GM21825 (cell line): Measurements from ENCODE around the gene PRICKLE4.
"Not testable (repeated sequence)": the region's sequence is repeated elsewhere in the genome, so short reads cannot be mapped to it uniquely, and the experiment has no call there.

Source experiments
- ATAC-seq: cut with Tn5 transposase; IDR thresholded peaks from one replicate; pipeline ENCODE4 v1.9.1; 2021; ENCODE audit warnings: mild to moderate bottlenecking, moderate library complexity; ENCODE audit not compliant: unreplicated experiment

PRICKLE4 gene

DNA sequence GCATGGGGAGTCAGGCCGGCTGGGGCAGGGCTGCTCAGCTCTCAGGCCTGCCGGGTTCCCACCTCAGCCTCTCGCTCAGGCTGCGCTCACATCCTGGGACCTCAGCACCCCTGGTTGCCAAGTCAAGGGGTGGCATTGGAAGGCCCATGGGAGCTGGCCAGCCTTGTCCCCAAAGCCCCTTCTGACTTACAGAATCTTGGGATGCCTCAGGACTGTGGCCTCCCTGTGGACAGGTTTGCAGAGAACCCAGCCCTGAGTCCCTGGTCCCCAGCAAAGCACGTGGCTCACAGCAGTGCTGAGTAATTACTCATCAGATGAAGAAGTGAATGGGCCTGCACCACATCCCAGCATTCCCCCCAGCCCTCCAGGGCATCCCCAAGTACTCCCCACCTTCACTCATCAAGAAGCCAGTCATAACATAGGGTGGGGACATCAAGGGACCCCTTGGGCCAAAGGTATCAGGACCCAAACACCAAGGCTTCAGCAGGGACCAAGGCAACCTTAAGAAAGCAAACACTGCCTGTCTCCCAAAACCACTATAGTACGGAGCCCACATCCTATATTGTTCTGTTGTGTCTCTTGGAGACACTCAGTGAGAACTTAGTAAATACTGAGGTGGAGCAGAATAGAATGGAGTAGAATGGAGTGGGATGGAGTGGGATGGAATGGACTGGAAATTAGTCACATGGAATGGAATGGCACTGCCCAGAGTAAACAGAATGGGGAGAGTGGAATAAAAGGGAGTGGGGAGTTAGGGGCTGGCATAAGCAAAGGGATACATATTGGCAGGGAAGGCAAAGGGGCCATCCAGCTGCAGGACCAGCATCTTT lies 37.0 kb upstream of the PRICKLE4 start:
- ATAC-seq = no peak

DNA sequence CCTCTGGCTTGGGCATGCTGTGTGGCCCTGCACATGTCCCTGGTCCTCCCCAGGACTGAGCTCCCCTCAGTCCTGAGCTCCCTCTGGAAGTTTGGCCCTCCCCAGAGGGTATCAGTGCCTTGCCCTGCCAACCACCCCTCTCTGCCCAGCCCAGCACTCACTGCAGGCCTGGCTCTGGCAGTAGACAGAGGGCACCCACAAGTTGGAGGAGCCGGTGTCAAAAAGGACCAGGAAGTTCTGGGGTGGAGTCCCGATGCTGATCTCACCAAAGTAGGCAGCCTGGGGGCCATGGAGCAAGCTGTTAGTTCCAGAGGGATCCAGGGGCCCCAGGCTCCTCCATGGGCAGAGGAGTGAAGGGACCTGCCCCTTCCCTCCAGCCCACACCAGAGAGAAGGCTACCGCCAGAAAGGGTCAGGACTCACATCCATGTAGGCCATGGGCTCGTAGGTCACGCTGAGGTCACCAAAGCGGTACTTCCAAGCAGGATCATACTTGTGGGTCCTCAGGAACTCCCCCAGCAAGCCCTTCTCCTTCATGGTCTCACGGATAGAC lies 36.3 kb upstream of the PRICKLE4 start:
- ATAC-seq = no peak

DNA sequence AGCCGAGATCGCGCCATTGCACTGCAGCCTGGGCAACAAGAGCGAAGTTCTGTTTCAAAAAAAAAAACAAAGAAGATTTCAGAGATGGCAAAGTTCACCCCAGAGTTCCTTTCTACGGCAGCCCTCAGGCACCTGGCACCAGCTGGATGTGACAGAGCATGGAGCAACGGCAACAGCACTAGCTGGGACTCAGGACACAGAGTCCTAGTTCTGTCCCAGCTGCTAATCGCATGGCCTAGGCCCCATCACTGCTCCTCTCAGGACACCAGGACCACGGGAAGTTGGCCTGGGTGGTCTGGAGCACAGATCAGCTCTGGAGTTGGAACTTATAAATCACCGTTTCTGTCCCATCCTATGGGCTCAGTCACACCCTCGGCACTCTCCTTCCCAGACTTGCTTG lies 34.5 kb upstream of the PRICKLE4 start:
- no peak for ATAC-seq

DNA sequence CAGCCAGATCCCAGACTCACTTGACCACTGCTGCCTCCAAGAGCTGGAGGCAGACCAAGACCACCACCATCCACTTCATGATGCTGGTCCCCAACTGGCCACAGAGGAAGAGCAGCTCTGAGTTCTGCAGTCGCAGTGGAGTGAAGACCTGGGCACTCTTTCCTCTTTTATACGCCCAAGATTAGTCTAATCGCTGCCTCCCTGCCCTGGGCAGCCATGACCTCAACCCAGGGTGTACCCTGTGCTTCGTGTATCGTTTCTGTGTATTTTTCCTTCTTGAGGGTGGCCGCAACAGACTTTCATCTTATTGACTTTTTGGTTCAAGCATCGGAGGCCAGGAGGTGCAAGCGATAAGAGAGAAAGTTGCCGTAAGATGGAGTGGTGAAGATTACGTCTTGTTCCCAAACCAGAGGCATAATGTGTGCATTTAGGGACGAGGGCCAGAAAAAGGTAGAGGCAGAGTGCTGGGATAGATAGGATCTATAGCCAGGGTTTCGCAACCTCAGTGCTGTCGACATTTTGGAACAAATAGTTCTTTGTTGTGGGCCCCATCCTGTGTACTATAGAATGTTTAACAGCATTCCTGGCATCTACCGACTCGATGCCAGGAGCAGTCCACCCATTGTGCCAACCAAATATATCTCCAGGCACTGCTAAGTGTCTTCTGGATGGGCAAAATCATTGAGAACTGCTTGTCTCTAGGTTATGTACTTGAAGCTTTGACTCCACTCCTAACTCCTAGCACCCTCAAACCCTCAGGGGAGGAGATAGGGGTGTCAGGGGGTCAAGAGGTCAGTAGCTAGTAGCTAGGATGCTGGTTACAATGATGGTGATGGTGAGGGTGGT lies 33.1 kb upstream of the PRICKLE4 start, which contains the start of gene PGC:
PGC (minus strand) TSS at position 142 of the 846 bp plus-strand sequence; CDS start at position 79, 63 bp downstream.
- no peak for ATAC-seq

DNA sequence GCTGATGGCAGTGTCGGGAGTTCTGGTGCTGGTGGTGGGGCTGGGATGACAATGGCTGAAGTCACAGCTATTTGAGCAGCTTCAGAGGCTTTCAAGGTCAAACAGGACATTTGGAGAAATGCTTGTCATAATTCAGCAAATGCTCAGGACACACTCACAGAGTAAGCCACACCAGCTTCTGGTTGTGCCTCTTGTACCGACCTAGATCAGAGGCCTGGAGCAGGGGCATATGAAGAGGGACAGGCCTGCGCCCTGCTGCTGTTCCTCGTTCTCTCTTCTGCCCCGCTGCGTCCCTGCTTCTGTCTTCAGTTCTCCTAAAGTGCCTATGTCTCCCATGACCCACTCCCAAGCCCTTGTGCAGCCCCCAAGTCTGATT lies 32.5 kb upstream of the PRICKLE4 start:
- ATAC-seq = no peak

DNA sequence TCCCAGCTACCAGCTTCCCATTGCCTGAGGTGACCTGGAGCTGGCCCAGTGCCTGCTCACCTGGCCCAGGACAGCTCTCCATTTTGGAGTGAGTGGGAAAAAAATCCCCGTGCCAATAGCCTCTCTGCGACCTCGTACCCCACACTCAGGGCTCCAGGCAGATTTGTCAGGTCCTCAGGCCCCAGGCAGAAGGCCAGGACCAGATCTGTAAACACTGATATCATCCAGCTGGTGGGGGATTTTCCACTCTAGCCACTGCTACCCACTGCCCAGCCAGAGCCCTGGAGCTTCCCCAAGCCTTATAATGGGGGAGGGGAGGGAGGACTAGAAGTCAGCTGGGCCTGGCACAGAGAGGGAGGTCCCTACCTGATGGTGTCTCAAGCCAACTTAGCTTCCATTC lies 32.0 kb upstream of the PRICKLE4 start:
- no peak for ATAC-seq

DNA sequence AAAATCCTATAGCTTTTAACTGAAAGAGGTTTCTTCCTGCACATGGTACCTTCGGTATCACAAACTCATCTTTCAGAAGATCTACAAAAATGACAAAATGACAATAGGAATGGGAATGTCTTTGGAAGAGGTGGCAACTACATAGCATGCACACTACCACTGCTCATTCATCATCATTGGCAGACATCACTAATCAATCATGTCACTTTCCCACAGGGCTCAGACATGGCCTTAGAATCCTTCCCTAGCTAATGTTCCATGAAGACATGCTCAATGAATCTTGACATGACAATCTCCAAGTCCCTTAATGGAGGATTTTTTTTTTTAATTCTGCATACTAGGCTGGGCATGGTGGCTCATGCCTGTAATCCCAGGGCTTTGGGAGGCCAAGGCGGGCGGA lies 30.2 kb upstream of the PRICKLE4 start:
- ATAC-seq = no peak

DNA sequence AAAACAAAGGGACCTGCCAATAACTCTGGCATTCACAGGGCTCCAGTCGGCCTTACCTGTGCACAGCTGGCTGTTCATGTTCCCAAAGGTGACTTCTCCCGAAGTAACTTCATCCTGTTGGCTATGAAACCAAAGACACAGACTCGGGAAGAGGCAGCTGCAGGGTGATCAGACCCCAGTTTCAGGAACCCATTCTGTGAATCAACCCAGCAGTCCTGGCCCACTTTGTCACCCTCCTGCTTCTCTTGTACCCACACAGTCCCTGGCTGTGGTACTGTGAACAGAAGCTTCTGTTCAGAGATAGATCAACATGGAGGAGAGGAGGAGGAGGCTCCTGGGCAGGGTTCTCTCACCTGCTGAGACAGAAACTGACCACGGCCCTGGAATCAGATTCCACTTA lies 24.7 kb upstream of the PRICKLE4 start:
- ATAC-seq = no peak

DNA sequence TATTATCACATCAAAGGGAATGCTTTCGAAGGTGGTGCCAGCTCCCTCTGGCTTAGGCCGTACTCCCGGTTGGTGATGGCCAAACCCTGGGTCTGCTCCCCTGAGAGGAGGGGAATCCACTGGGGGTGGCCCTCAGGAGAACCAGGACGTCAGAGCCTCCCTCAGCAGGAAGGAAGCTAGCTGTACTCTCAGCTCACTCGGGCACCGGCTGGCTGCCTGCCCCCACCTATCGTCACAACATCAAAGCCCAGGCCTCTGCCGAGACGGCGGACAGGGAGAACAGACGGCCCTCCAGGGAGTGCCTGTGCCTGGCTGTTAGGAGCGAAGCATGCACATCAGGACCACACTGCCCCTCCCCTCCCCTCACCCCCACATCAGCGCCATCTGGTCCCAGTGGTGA lies 24.2 kb upstream of the PRICKLE4 start:
- no peak for ATAC-seq

DNA sequence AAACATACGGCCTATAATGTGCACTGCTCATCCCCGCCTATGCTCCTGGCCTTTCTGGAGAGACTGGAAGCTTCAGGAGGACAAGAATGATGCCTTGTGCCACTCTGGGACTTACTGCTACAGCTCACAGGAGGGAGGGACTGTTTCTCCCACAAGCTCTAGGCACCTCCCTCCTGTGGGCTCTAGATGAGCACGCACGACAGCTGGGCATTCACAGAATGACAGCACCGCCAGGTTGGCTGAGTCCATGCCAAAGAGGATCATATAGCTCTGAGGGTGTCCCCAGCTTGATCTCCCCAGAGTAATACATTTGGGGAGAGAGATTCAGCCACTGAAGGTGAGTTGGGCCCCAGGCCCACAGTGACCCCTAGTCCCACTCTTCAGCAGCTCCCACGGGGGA lies 23.3 kb upstream of the PRICKLE4 start:
- no peak for ATAC-seq

DNA sequence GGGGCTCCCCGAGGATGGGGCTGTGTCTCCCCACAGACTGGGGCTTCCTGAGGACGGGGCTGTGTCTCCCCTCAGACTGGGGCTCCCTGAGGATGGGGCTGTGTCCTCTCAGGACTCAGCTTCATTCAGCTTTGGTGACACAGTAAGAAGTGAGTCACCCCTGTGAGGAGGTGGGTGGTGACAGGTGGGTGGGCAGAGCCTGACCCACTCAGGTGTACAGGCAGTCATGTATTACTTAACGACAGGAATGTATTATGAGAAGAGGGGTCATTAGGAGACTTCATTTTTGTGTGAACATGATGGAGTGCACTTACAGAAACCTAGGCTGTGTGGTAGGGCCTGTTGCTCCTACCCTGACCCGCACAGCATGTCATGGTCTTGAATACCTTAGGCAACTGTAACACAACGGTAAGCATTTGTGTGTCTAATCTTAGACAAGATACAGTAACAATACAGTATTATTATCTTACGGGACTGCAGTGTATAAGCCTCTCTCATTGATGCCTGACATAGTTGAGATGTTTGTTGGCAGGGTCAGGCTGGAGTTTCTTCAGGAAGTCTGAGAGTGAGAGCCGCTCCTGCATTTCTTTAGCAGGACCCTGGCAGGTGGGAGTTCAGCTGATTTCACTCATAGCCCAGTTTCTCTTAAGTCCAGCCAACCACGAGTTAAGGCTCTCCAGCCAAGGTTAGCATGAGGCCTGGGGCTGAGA lies 22.5 kb upstream of the PRICKLE4 start:
- no peak for ATAC-seq

DNA sequence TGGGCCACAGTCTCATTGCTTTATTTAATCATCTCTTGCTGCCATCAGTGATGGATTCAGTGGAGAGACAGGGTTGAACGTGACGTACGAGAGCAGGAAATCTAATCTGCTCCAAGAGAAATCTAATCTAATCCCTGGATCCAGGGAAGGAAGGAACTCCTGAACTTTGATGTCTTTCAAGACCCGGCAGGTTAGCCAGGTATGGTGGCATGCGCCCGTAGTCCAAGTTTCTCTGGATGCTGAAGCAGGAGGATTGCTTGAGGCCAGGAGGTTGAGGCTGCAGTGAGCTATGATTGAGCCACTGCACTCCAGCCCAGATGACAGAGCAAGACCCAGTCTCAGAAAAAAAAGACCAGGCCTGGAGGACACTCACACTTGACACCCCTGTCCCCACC lies 21.9 kb upstream of the PRICKLE4 start:
- no peak for ATAC-seq

DNA sequence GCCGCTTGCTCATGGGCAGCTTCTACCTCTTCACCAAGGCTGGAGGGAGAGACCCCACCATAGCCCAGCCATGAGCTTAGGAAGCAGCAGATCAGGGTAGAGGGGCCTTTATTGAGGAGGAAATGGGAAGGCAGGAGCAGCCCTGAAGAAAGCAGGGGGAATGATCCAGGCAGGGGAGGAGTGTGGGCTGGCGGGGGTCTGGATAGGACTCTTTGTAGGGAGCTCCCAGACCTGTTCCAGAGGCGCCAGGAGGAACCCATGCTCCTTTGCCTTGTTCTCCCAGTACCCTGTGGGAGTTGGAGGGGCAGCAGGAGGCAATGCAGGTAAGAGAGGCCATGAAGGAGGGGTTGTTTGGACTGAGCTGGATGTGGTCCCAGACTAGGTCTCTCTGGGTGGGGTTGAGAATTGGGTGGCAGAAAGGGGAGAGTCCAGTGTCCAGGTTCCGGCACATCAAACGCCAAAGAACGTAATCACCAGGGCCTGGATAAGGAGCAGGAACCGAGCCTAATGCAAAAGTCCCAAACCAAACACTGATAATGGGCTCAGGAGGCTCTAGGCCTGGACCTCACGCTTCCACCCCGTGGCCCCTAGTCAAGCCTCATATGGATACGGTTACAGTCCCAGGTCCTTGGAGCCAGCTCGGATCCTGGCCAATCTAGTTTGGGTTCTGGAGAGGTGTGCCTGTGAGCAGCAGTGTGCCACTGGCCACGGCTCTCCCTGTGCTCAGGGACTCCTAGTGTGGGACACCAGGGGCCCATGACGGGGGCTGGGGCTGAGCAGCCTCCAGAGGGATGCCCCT lies 21.3 kb upstream of the PRICKLE4 start:
- no peak for ATAC-seq

DNA sequence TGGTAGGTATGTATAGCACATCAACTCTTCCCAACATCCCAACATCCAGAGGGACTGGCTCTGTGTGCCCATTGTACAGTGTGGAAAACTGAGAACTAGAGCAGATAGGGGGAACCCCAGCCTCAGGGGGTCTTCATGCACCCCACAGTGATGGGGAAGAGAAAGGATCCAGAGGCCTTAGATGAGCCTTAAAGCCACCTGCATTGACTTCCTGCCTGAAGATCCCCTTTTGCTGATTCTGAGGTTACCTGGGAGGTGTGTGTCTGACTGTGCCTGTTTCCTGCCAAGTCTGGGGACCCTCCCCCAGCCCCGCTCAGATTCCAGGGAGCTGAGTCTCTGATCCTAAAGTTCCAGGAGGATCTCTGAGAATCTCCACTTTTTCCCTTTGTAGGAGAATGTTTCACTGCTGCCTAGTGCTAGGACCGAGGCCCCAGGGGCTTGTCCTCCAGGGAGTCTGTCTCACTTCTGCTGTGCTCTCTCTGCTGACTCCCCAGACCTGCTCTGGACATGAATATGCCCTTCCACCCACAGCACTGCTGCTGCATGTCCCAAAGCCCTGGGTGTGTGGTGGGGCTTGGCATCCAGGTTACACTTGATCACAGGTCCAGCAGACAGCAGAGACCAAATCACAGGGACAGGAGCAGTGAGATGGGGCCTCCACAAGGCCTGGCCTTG lies 20.5 kb upstream of the PRICKLE4 start:
- ATAC-seq = no peak

DNA sequence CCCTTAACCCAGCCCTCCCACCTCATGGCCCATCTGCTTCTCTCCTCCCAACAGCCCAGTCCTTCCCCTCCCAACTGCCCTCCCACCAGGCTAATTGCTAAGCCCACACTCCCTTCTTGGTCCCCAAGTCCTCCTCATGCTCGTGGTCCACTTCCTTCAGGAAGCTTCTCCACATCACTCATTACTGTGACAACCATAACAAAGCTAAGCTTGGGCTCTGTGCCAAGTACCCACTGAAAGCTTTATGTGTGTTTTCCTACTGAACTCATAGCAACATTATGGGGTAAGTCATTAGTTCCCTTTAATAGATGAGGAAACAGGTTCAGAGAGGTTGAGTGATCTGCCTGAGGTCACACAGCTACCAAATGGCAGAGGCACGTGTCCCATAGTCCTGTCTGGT lies 17.1 kb upstream of the PRICKLE4 start:
- ATAC-seq = no peak

DNA sequence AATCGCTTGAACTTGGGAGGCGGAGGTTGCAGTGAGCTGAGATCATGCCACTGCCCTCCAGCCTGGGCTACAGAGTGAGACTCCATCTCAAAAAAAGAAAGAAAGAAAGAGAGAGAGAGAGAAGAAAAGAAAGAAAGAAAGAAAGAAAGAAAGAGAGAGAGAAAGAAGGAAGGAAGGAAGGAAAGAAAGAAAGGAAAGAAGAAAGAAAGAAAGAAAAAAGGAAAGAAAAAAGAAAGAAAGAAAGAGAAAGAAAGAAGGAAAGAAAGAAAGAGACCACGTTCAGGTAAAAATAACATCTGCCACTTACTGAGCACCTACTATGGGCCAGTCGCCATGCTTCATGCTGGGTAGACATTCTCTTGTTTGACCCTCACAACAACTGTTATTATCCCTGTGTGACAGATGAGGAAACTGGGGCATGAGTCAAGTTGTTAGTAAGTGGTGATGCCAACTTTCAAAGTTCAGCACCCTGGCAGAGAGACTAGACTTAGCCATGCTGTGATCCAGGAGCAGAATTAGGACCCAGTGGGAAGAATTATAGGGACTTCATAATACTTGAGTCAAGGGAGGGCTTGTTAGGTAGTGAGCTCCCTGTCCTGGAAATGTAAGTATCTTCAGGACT lies 14.4 kb upstream of the PRICKLE4 start:
- ATAC-seq = not testable (repeated sequence)

DNA sequence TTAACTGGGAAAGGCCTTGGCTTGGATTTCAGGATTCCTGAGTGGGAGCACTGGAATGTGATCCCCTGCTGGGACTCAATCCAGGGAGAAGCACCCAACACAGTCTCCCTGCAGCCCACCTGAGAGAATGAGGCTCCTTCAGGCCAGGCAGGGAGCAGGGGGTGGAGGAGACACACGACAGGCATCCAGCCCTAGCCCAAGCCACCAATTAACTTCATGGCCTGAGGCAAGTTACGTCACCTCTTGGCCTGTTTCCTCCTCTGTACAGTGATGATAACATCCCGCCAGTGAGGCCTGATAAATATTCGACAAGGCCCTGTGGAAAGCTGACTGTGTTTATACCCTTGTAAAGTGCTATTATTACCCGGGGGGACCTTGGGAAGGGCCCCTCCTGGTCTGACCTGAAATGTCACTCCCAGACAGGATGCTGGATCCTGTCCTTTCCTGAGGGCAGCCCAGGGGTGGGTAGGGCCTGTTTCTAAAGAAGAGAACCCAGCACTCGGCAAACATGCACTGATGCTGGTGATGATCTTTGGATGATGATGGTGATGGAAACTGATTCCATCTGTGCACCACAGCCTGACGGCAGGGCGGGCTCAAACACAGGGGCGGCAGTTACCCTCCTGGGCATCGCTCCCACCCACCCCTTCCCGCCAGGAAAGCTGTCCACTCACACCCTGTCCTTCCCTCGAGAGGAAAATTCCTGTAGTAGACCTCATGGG lies 13.3 kb upstream of the PRICKLE4 start:
- ATAC-seq = no peak

DNA sequence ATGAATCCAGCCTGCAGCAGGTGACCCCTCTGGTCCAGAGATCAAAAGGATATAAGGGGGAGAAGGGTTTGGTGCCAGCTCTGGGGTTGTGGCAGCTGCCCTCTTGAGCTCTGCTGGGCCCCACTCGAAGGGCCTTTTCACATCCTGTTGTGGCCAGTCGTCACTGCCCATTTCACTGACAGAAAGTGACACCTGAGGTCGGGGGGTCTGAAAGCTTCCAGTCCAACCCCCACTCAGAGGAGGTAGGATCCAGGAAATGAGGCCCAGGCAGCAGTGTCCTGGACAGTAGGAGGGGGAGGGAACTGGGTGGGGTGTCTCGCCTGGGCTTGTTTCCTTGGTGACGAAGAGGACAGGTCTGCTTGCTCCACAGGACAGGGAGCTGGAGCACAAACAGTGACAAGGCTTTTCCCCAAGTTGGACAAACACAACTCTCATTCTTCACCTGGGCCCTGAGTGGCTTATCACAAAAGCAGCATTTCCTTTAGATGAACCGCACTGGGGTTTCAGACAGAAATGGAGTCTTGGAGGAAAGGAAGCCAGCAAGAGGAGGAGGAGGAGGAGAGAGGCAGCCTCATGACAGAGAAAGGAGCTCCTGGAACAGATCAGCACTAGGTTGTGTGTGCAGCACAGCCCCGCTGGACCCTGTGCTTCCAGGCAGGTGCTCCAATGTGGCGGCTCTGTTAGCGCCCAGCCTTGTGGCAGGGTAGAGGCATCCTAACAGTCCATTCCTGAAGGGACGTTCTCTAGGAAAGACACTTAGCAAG lies 11.9 kb upstream of the PRICKLE4 start:
- ATAC-seq = no peak
